ENCODE data around the gene CABCOCO1.
"Not testable (repeated sequence)": the region's sequence is repeated elsewhere in the genome, so short reads cannot be mapped to it uniquely, and the experiment has no call there.

The CABCOCO1 gene

DNA sequence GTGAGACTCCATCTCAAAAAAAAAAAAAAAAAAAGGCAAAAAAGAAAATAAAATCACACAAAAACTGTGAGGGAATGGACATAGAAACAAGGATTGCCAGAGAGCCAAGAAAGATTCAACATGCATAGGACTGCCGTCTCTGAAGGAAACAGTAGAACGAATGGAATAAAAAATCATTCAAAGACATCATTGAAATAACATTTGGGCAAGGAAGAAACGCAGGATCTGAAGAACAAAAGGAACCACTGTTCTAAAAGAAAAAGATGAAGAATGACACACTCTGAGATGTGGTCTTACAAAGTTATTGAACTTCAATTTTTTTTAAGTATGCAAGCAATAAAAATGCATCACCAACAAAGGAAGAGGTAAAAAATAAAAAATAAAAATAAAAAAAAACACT is 57.2 kb downstream of the CABCOCO1 start:
- no peak for DNase-seq

GRCh38 chr10:61721431-61721830 is 58.7 kb downstream of the CABCOCO1 start:
- no peak for DNase-seq

DNA sequence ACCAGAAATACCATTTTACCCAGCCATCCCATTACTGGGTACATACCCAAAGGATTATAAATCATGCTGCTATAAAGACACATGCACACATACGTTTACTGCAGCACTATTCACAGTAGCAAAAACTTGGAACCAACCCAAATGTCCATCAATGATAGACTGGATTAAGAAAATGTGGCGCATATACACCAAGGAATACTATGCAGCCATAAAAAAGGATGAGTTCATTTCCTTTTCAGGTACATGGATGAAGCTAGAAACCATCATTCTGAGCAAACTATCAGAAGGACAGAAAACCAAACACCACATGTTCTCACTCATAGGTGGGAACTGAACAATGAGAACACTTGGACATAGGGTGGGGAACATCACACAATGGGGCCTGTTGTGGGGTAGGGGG is 62.5 kb downstream of the CABCOCO1 start:
- not testable (repeated sequence) for DNase-seq

DNA sequence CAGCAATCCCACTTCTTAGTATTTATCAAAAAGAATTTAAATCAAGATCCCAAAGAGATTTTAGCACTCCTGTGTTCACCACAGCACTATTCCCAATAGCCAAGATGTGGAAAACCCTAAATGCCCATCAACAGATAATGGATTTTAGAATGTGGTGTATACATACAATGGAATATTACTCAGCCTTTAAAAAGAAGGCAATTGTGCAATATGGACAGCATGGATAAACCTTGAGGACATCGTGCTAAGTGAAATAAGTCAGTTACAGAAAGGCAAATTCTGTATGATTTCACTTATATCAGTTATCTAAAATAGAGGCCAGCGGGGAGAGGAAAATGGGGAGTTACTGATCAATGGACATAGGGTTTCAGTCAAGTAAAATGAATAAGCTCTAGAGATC is 66.9 kb downstream of the CABCOCO1 start:
- no peak for DNase-seq

DNA sequence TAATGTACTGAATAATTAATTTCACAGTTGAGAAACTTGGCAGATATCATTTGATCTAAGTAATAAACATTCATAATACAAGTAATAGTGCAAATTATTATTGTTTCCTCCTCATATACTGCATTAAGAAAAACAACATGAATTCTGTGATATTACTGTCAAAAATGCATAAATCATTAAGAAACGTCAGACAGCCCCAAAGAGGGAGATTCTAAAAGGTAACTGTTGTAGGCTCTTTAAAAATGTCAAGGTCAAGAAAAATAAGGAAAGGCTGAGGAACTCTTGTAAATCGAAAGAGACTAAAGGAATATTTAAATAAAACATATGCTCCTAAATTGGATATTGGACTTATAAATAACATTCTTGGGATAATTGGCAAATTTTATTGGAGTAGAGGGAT is 67.9 kb downstream of the CABCOCO1 start:
- DNase-seq: no peak

GRCh38 chr10:61731638-61732037 is 68.9 kb downstream of the CABCOCO1 start:
- DNase-seq: no peak

DNA sequence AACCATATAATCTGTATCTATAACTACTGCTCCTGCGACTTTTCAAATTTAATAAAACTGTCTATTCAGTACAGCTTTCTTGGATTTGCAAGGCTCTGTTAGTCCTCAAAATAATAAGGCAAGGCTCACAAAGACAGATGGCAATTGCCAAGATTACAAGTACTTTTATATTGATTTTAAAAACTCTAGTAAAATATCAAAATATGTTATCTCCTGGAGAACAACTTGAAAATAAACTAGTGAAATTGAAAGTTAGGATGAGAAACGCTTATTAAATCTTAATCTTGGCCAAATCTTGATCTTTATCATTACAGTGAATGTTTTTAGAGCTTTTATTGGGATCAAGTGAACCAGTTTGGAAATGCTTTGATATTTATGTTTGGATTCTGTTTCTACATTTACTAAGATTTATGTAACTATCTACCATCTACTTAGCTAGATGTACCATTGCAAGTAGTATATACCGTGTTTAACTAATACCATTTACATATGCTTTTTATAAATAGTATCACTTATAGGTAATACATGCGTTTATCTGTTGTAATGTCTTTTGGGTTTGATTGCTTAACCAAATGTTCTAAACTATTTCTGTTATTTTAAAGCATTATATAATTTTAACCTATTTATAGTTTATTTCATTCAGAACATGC is 70.0 kb downstream of the CABCOCO1 start:
- DNase-seq: no peak

- no peak for DNase-seq
Observed at GRCh38 chr10:61733358-61733940, 70.7 kb downstream of the CABCOCO1 start.

DNA sequence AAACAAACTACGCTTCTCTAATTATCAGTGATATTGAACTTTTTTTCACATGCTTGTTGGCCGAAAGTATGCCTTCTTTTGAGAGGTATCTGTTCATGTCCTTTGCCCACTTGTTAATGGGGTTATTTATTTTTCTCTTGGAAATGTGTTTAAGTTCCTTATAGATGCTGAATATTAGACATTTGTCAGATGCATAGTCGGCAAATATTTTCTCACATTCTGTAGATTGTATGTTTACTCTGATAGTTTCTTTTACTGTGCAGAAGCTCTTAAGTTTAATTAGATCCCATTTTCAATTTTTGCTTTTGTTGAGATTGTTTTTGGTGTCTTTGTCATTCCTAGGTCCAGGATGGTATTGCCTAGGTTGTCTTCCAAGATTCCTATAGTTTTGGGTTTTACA is 73.2 kb downstream of the CABCOCO1 start:
- DNase-seq: no peak

- not testable (repeated sequence) for DNase-seq
Observed at GRCh38 chr10:61737455-61737854, 74.7 kb downstream of the CABCOCO1 start.

- DNase-seq: no peak
Observed at GRCh38 chr10:61742812-61743211, 80.1 kb downstream of the CABCOCO1 start.

DNA sequence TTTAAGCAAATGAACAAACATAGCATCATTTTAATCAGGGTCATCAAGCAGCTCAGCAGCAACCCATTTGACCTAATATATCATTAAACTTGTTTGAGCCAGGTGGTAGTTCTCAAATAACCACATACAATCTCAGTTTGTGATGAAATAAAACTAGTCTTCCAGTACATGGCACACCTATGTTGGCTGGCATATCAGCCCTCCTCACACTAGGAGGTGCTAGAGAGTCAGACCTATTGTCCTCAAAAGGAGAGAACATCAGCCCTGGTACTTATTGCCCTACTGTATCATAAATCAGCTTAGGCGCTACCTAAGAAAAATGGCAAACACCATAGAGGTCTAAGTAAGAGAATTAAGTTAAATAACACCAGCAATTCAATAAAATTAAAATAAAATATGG is 81.7 kb downstream of the CABCOCO1 start:
- no peak for DNase-seq

DNA sequence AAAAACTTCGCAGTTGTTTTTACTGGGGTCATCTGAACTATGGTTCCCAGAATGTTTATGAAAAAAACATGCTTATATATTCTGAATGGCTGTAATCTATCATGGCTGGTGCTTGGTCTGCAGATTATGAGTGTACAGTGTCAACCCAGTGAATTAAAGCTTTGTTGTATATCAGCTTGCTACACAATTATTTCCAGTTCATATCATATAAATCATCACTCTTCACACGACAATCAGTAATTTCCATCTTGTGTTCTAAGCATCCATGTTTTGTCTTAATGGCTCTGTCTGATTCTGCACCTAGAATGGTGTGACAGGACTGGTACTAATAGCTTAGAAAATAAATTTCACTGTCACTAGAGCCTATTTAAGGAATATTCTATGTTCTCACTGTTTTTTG is 83.6 kb downstream of the CABCOCO1 start:
- DNase-seq: no peak

GRCh38 chr10:61747307-61747706 is 84.6 kb downstream of the CABCOCO1 start:
- DNase-seq: no peak

DNA sequence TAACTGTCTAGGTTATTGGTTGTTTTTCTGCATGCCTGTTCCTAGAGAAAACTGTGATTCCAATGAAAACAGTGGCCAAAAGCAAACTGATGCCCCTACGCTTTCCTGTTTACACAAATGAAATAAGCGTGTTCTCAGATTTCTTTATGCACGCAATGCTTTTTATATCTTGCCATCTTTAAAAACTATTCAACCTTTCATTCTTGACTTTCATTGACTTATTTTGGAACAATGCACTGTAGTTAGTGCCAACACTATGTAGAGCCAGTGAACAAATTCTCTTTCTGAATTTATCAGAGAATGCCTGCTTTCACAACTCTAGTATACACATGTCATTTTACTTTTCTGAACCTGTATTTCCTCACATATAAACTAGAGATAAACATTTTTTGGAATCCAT is 86.6 kb downstream of the CABCOCO1 start:
- no peak for DNase-seq

DNA sequence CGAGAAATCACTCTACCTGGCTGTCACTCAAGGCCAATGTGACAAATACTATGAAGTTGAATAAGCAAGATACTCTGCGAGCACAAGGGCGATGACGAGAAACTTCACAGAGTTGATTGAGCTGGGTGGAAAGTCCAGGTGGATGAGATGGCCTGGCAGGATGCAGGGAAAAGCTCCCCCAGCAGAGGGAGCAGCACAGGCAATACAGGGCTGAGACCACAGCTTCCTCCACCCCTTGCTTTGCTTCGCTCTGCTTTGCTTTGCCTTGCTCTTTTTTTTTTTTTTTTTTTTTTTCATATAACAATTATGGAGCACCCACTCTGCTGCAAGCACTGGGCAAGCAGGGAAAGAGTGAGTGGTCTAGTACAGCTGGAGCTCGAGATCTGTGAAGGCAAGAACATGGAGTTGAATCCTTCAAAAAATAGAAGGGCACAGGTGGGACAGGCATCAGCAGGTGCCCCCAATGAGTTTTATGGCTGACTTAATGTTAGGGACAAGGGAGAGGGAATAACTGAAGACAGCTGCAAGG is 88.3 kb downstream of the CABCOCO1 start:
- DNase-seq: peak; percentile 37

DNA sequence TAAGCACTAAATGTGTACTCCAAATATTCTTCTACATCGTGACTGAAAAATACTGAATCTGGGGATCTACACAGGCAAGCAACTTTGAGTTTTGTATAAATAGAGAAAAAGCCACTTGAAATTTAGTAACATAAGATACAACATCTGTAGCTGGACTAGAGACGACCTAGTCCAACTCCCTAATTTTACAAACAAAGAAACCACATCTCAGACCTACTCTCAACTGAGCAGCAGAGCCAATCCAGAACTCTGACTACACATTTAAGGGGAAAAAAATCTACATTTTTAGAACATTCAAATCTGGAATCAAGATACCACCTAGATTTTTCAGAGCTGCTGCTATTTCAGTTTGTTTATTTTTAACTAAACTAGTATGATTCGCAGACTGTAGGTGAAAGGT is 88.9 kb downstream of the CABCOCO1 start:
- DNase-seq: no peak

DNA sequence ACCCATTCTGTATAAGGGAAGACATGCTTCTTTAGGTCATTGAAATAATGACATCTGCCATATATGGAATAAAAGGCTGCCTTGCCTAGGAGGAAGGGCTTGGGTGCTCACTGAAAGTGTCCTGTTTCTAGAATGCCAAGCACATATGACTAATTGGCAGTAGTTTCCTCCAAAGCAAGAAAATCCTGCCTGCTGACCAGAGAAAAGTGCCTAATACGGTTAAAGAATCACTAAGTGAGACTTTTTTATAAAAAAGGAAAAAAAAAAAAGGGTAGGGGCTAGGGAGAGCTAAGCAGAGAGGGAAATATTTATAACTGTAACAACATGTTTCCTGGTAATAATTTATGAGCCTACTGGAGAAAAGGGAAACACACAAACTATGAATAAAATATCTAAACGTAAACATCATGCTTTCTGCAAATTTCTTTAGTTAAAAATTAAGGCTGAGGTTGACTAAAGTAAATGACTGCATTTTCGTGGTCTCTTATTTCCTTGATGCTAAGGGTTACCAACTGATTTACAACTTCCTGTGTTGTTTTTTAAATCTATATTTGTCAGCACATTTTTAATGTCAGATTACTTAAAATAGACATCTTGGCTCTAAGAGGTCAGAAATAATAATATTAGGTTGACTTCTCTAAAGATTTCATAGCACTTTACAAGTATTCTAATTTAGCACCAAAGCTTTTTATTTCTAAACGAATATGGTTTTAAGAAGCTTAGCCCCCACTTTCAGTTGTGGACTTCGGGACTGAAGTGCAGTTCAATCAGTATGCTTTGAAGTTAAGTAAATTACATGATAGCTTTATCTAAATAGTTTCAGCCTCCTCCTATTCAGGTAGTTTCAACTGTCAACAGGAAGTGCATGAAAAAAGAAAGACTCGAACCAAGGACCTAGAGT is 89.6 kb downstream of the CABCOCO1 start:
- no peak for DNase-seq

DNA sequence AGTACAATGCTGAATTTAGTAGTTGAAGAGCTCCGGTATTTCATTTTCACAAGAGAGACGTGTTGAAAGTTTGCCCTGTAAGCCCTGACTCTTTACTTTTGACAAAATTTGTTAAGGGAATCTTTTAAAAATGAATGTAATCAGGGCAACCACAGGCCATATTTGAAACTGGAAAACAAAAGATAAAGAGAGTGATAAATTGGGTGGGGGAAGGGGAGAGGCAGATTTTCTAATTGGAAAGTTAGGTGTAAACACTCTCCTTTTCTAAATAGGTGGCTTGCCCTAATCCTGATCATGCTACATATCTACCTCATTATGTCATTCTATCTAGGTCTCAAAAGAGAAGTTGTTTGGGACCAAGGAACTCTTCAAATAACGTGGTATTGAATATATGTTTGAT is 90.7 kb downstream of the CABCOCO1 start:
- no peak for DNase-seq

DNA sequence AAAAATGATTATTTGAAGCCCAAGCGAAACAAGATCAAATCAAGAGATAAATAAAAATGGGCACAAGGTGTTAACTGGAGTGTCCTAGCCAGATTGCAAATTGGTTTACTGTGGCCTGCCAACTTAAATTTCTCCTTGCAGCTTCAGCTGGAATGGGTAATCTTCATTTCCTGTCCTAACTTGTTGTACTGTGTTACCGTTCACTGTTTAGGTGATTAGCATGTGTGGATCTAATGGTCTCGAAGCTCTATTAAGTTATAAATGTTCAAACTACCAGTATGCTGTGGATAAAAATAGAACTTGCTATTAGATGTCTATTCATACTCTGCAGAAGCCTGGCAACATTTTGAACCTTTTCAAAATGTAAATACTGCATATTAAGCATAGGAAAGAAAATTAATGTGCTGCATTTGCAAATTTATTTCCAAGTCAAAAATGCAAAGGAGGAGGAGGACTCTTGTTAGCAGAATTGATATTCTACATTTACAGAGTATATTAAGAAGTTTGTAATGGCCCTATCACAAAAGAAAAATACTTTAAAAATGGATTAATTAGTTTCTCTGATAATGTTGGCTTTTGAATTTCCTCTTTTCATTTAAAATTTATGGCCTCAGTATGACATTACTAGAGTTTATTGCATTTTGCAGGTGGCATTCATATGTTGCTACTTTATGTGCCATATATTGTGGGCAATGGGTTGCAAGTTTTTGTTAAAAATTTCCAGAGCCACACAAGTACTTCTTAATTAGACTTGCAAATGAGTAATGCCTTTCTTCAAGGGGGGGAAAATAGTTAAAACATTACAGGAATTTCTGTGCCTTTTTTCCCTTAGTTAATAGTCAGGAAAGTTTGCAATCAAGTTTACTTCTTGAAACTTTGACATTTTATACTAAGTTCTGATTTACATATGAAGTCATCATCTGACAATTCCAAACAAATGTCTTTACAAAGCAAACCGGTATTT is 92.1 kb downstream of the CABCOCO1 start:
- DNase-seq: no peak

GRCh38 chr10:61757001-61757400 is 94.3 kb downstream of the CABCOCO1 start:
- no peak for DNase-seq

Data from T-helper 9 cell (primary cell).